Nephron progenitor cell (in vitro differentiated cells): ENCODE data around the gene CDC14A.

Experiments
- DNase-seq: peaks from one replicate; pipeline ENCODE4 v3.0.0; 2021
- H3K27ac Mint-ChIP-seq: 2 replicates; pipeline ENCODE4 v1.8.0; 2021; ENCODE audit warnings: mild to moderate bottlenecking, moderate library complexity, mixed read lengths
- H3K27me3 Mint-ChIP-seq: 2 replicates; pipeline ENCODE4 v1.8.0; 2021; ENCODE audit warnings: mild to moderate bottlenecking, low read depth, mixed read lengths; ENCODE audit not compliant: poor library complexity
- H3K36me3 Mint-ChIP-seq: 2 replicates; pipeline ENCODE4 v1.8.0; 2021; ENCODE audit warnings: low read depth, mixed read lengths
- H3K4me1 Mint-ChIP-seq: 2 replicates; pipeline ENCODE4 v1.8.0; 2021; ENCODE audit warnings: mixed read lengths
- H3K4me3 Mint-ChIP-seq: 2 replicates; pipeline ENCODE4 v1.8.0; 2021; ENCODE audit warnings: mild to moderate bottlenecking, moderate library complexity, mixed read lengths
- H3K9me3 Mint-ChIP-seq: 2 replicates; pipeline ENCODE4 v1.8.0; 2021; ENCODE audit warnings: mild to moderate bottlenecking, moderate library complexity, mixed read lengths
- TF ChIP-seq, protein P1 (sequence below): fragments of 200-600 bp; sonication (generic); IDR thresholded peaks from 2 replicates; pipeline ENCODE4 v1.5.0; 2021; ENCODE audit warnings: antibody characterized with exemption

CDC14A gene

DNA sequence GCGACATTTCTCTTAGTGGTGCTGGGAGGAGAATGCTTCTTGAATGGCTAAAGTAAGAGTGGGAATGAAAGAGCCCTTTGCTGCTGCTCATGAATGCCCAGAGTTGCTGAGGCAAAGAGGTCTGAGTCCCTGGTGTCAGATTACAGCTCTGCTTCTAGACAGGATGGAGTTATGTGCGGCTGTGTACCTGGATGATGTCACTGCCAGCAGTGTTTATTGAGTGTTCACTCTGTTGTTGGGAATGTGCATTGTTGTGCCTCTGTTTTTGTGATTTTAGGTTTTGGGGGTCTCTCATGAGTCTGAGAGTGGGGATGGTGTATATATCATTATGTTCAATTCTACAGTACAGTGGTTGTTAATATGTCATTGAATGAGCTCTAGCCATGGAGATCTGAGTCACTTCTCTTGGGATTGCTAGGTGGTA is 2.7 kb downstream of the CDC14A start:
- TF ChIP-seq, protein P1, sequence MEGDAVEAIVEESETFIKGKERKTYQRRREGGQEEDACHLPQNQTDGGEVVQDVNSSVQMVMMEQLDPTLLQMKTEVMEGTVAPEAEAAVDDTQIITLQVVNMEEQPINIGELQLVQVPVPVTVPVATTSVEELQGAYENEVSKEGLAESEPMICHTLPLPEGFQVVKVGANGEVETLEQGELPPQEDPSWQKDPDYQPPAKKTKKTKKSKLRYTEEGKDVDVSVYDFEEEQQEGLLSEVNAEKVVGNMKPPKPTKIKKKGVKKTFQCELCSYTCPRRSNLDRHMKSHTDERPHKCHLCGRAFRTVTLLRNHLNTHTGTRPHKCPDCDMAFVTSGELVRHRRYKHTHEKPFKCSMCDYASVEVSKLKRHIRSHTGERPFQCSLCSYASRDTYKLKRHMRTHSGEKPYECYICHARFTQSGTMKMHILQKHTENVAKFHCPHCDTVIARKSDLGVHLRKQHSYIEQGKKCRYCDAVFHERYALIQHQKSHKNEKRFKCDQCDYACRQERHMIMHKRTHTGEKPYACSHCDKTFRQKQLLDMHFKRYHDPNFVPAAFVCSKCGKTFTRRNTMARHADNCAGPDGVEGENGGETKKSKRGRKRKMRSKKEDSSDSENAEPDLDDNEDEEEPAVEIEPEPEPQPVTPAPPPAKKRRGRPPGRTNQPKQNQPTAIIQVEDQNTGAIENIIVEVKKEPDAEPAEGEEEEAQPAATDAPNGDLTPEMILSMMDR: no peak
- H3K27ac Mint-ChIP-seq: peak overlapping the region; percentile 80
- peak overlapping the region; percentile 92 for H3K4me3 Mint-ChIP-seq
- H3K36me3 Mint-ChIP-seq: peaks cover 22% of the 10 kb centered on the region
- no peaks in the 10 kb centered on the region for H3K27me3 Mint-ChIP-seq
- H3K4me1 Mint-ChIP-seq: peaks cover 41% of the 10 kb centered on the region
- H3K9me3 Mint-ChIP-seq: no peaks in the 10 kb centered on the region
- peak; percentile 43 for DNase-seq

DNA sequence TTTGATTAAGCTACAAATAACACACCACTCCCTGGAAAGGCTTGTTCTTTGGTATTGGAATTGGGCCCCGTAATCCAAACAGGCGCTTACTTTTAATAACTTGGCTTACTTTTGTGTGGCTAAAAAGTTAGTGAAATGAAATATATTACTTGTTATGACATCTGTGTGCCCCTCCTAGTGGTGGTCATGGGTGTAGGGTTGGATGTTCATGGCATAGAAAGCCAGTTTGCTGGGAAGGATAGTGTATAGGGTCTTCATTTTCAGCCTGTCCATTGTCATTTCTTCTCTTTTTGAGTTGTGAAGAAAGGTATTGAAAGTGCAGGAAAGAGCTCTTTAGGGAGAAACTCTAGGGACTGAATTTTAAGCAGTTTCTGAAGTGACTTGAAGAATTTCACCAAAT is 5.9 kb downstream of the CDC14A start:
- Mint-ChIP-seq H3K27ac (no peak overlapping the region), H3K4me3 (no peak overlapping the region), H3K4me1 (peaks cover 58% of the 10 kb centered on the region), H3K36me3 (peaks cover 48% of the 10 kb centered on the region), H3K27me3 (no peaks in the 10 kb centered on the region), H3K9me3 (no peaks in the 10 kb centered on the region)
- TF ChIP-seq, protein P1: no peak
- DNase-seq: no peak

DNA sequence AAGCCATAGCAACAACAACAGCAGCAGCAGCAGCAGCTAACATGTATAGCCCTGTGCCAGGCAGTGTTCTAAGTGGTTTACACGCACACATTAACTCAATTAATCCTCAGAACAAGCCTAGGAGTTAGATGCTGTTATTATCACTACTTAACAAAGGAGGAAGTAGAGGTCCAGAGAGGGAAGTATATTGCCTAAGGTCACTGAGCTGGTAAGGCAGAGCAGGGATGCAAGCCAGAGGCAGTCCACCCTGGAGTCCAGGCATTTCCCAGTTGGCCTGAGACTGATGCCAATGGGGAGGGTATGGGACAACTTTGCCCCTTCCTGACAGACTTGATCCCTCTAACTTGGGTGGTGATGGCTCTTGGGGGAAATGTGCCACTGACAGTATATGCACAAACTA is 6.8 kb downstream of the CDC14A start:
- DNase-seq: no peak
- H3K27ac Mint-ChIP-seq: no peak overlapping the region
- peaks cover 50% of the 10 kb centered on the region for H3K4me1 Mint-ChIP-seq
- peaks cover 48% of the 10 kb centered on the region for H3K36me3 Mint-ChIP-seq
- TF ChIP-seq, protein P1: no peak
- H3K9me3 Mint-ChIP-seq: no peaks in the 10 kb centered on the region
- H3K4me3 Mint-ChIP-seq: no peak overlapping the region
- H3K27me3 Mint-ChIP-seq: no peaks in the 10 kb centered on the region

DNA sequence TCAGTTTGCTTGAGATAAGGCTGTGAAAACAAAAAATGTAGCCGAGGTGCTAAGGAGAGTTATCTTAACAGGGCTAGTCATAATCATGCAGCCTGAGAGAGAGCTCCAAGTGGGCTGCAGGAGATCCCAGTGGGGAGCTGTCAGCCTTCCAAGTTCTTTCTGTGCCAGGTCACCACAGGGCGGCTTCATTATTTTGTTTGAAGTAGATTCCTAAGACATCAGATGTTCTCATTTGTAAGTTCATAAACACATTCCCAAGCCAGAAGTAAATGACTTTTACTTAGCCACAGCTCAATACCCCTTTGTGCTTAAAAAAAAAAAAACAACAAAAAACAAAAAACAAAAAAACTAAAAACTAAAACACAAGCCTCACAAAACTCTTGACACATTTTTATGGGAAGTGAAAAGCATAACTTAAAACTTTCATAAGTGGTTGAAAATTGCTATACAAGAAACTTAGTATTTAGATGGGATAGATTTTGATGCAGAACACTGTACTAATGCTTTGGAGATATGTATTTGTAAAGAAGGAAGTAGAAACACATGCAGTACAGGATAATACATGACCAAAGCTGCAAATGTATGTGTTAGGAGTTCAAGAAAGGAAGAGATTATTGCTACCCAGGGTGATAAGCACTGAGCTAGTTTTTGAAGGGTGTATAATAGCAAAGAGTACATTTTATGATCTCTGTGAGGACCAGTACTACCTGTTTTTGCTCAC is 8.6 kb downstream of the CDC14A start:
- Mint-ChIP-seq H3K36me3 (peaks cover 61% of the 10 kb centered on the region), H3K9me3 (no peaks in the 10 kb centered on the region), H3K4me3 (peak overlapping the region; percentile 20), H3K27me3 (no peaks in the 10 kb centered on the region), H3K4me1 (peaks cover 40% of the 10 kb centered on the region), H3K27ac (peak overlapping the region; percentile 46)
- no peak for DNase-seq
- TF ChIP-seq, protein P1: no peak

DNA sequence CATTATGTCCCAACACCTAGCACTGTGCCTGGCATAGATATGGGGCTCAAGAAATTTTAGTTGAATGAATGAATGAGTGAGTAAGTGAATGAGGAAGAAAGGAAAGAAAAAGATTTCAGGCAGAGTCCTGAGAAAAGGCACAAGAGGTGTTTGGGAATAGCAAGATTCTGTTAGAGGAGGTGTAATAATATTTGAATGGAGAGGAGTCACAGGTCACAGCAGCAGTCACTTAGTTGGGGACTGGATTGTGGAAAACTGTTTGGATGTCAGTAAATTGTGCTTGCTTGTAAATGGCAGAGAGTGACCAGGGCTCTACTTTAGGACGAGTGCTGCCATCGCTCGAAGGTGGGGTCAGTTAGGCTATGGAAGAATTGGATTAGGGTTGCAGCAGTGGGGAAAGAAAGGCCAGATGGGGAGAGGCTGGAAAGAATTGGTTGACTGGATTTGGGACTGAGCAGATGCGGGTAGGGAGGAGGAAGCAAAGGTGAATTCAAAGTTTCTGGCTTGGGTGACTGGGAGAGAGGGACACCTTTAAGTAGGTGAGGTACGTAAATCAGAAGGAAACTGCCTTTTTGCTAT is 9.3 kb downstream of the CDC14A start:
- H3K4me1 Mint-ChIP-seq: peaks cover 37% of the 10 kb centered on the region
- H3K9me3 Mint-ChIP-seq: no peaks in the 10 kb centered on the region
- peak overlapping the region; percentile 20 for H3K4me3 Mint-ChIP-seq
- TF ChIP-seq, protein P1: no peak
- H3K36me3 Mint-ChIP-seq: peaks cover 64% of the 10 kb centered on the region
- H3K27ac Mint-ChIP-seq: peak overlapping the region; percentile 46
- no peak for DNase-seq
- no peaks in the 10 kb centered on the region for H3K27me3 Mint-ChIP-seq
